OCI-LY7 (cell line): ENCODE data around the gene FNIP1. TPM values are rescaled to one million over a fixed set of nuclear protein-coding genes. Genes with fewer than 3 reads are reported as not detected.

ENCODE experiments used
- BruUV-seq: library from RNA; stranded (reverse); fragments of 400-500 nt; replicated peaks from 2 replicates; lab custom pipeline; 2021; lab: Mats Ljungman, UMichigan
- CTCF ChIA-PET: fragments of 300-600 bp; sonication (Branson Sonifier 250); formaldehyde crosslinking; loops from one replicate; lab custom pipeline; 2022; ENCODE audit warnings: antibody characterized with exemption; ENCODE audit not compliant: unreplicated experiment; lab: Charles Lee
- POLR2A ChIA-PET: fragments of 300-600 bp; sonication (Branson Sonifier 250); formaldehyde crosslinking; loops from one replicate; lab custom pipeline; 2022; ENCODE audit warnings: antibody characterized with exemption; lab: Charles Lee
- DNase-seq: peaks from one replicate; pipeline ENCODE4 v3.0.0-alpha.2; 2015; ENCODE audit warnings: low spot score
- H2AFZ ChIP-seq: fragments of 200-600 bp; sonication (generic), shearing (Covaris generic); 2 replicates; pipeline ENCODE4 v1.6.1; 2014; ENCODE audit warnings: mild to moderate bottlenecking, antibody characterized with exemption, low read length, moderate library complexity
- H3K27ac ChIP-seq: fragments of 200-600 bp; sonication (generic); 2 replicates; pipeline ENCODE4 v1.5.1; 2014; ENCODE audit warnings: mixed run types, low read depth, mild to moderate bottlenecking, moderate library complexity, low read length, inconsistent platforms; ENCODE audit not compliant: poor library complexity, severe bottlenecking
- H3K36me3 ChIP-seq: fragments of 200-600 bp; sonication (generic); 2 replicates; pipeline ENCODE4 v1.6.1; 2014; ENCODE audit warnings: mild to moderate bottlenecking, antibody characterized with exemption, low read length, moderate library complexity, mixed read lengths; ENCODE audit not compliant: insufficient read depth
- H3K4me1 ChIP-seq: fragments of 200-600 bp; sonication (generic); 2 replicates; pipeline ENCODE4 v1.5.1; 2014; ENCODE audit warnings: mild to moderate bottlenecking, low read length; ENCODE audit not compliant: insufficient read depth, poor library complexity, severe bottlenecking
- H3K4me2 ChIP-seq: fragments of 200-600 bp; sonication (generic); 2 replicates; pipeline ENCODE4 v1.6.1; 2014; ENCODE audit warnings: mild to moderate bottlenecking, low read length
- H3K4me3 ChIP-seq: fragments of 200-600 bp; sonication (generic); 2 replicates; pipeline ENCODE4 v1.5.1; 2014; ENCODE audit warnings: mild to moderate bottlenecking, low read depth, low read length; ENCODE audit not compliant: poor library complexity, severe bottlenecking
- H3K79me2 ChIP-seq: fragments of 200-600 bp; sonication (generic); 2 replicates; pipeline ENCODE4 v1.6.1; 2016; ENCODE audit warnings: low read depth, mild to moderate bottlenecking, low read length, moderate library complexity, mixed read lengths; ENCODE audit not compliant: insufficient read depth
- H3K9me2 ChIP-seq: fragments of 200-600 bp; sonication (generic); 2 replicates; pipeline ENCODE4 v1.6.1; 2016; ENCODE audit warnings: mild to moderate bottlenecking, low read length, mixed read lengths; ENCODE audit not compliant: insufficient read depth
- H3K9me3 ChIP-seq: fragments of 200-600 bp; sonication (generic); 2 replicates; pipeline ENCODE4 v1.6.1; 2014; ENCODE audit warnings: mild to moderate bottlenecking, mixed run types, low read length, mixed read lengths
- H4K20me1 ChIP-seq: fragments of 200-600 bp; sonication (generic); 2 replicates; pipeline ENCODE4 v1.6.1; 2014; ENCODE audit warnings: mild to moderate bottlenecking, antibody characterized with exemption, low read length, moderate library complexity, mixed read lengths; ENCODE audit not compliant: insufficient read depth
- CTCF ChIP-seq: fragments of 200-600 bp; sonication (generic); conservative IDR thresholded peaks from 2 replicates; pipeline ENCODE4 v1.5.1; 2014; ENCODE audit warnings: mild to moderate bottlenecking, antibody characterized with exemption, low read length, moderate library complexity, mixed read lengths
- EZH2phosphoT487 ChIP-seq: fragments of 200-600 bp; sonication (generic); IDR thresholded peaks from 2 replicates; pipeline ENCODE4 v1.6.1; 2018; ENCODE audit warnings: low read depth, borderline replicate concordance, mild to moderate bottlenecking, mixed run types, antibody characterized with exemption, low read length, moderate library complexity, mixed read lengths
- intact Hi-C: fragments of 100-400 bp; cut with micrococcal nuclease; formaldehyde crosslinking; loops from one replicate; pipeline ENCODE4 v1.10.0; 2022; ENCODE audit not compliant: unreplicated experiment
- total RNA-seq, 2 experiments: library from RNA; depleted of rRNA in 1 of 2; stranded (reverse); fragments of >200 nt in 1 of 2; shearing (Covaris generic) in 1 of 2; gene quantifications; 2 replicates each; pipeline ENCODE4 v1.2.3, GENCODE V29; 2014 to 2022

FNIP1 gene
- total RNA-seq, 2 experiments from 2014 or later, result 19.4 to 20.6 TPM

GRCh38 chr5:131749138-131749537 lies 47.7 kb downstream of the FNIP1 start:
- Histone ChIP-seq H3K27ac (no peak overlapping the region), H3K9me3 (no peaks in the 10 kb centered on the region), H4K20me1 (no peaks in the 10 kb centered on the region), H3K4me1 (no peaks in the 10 kb centered on the region), H3K4me3 (no peak overlapping the region), H3K36me3 (no peaks in the 10 kb centered on the region; the same call in 1 of the 2 replicates), H3K79me2 (peaks cover 10% of the 10 kb centered on the region; the same call in 1 of the 2 replicates), H2AFZ (no peak overlapping the region), H3K9me2 (no peaks in the 10 kb centered on the region), H3K4me2 (no peak overlapping the region)
- intact Hi-C loops, result no loop called here
- POLR2A ChIA-PET, result interaction anchor here (0.6 to 0.9 kb wide), 4 partner anchors 10 to 848 kb away, joined by 3 read pairs; no protein-coding TSS in a partner anchor
- CTCF ChIA-PET, result no interaction called here
- BruUV-seq, result no TSS peak
- TF ChIP-seq CTCF, result no peak
- no peak for TF ChIP-seq EZH2phosphoT487
- DNase-seq, result no peak

- H3K4me2 ChIP-seq, result no peak overlapping the region
- intact Hi-C loops, result no loop called here
- no peaks in the 10 kb centered on the region for H3K4me1 ChIP-seq
- no peaks in the 10 kb centered on the region for H4K20me1 ChIP-seq
- ChIA-PET POLR2A (interaction anchor here (0.9 kb wide), 1 partner anchor 50 kb away, joined by 3 read pairs; the partner anchor contains the start of gene FNIP1), CTCF (no interaction called here)
- H3K4me3 ChIP-seq, result no peak overlapping the region
- no peaks in the 10 kb centered on the region for H3K9me3 ChIP-seq
- no peak overlapping the region for H2AFZ ChIP-seq
- H3K36me3 ChIP-seq, result peaks cover 15% of the 10 kb centered on the region; the same call in 1 of the 2 replicates
- BruUV-seq, result no TSS peak
- TF ChIP-seq CTCF, result no peak
- TF ChIP-seq EZH2phosphoT487, result no peak
- no peaks in the 10 kb centered on the region for H3K9me2 ChIP-seq
- peaks cover 10% of the 10 kb centered on the region; the same call in 1 of the 2 replicates for H3K79me2 ChIP-seq
- H3K27ac ChIP-seq, result no peak overlapping the region
- DNase-seq, result no peak
Measured at GRCh38 chr5:131747180-131748105, 49.4 kb downstream of the FNIP1 start.
